Tibial nerve (tissue), 4 donors: ENCODE results near the gene PPP1R2.

Source experiments
- EP300 ChIP-seq, 2 donors: sonication (generic); formaldehyde crosslinking; IDR thresholded peaks; one replicate each; pipeline ENCODE4 v1.6.1; 2017; ENCODE audit warnings: antibody characterized with exemption in 2 of 2, mild to moderate bottlenecking in 1 of 2
- POLR2A ChIP-seq, 2 donors: fragments of 450-650 bp; IDR thresholded peaks; one replicate each; pipeline ENCODE4 v1.6.1; 2017; ENCODE audit warnings: antibody characterized with exemption in 2 of 2, mild to moderate bottlenecking in 2 of 2, moderate library complexity in 2 of 2
- TF ChIP-seq, protein P1 (sequence below), 5 experiments: fragments of 200-600 bp in 3 of 5; fragments of 450-650 bp in 2 of 5; sonication (generic) in 3 of 5; IDR thresholded peaks; one replicate each; pipeline ENCODE4 v1.5.1; 2016 to 2019; ENCODE audit warnings: antibody characterized with exemption in 5 of 5, mild to moderate bottlenecking in 3 of 5, moderate library complexity in 2 of 5

- TF ChIP-seq, protein P1, sequence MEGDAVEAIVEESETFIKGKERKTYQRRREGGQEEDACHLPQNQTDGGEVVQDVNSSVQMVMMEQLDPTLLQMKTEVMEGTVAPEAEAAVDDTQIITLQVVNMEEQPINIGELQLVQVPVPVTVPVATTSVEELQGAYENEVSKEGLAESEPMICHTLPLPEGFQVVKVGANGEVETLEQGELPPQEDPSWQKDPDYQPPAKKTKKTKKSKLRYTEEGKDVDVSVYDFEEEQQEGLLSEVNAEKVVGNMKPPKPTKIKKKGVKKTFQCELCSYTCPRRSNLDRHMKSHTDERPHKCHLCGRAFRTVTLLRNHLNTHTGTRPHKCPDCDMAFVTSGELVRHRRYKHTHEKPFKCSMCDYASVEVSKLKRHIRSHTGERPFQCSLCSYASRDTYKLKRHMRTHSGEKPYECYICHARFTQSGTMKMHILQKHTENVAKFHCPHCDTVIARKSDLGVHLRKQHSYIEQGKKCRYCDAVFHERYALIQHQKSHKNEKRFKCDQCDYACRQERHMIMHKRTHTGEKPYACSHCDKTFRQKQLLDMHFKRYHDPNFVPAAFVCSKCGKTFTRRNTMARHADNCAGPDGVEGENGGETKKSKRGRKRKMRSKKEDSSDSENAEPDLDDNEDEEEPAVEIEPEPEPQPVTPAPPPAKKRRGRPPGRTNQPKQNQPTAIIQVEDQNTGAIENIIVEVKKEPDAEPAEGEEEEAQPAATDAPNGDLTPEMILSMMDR (IDR thresholded peaks at IDR 0.05) = no peak
- TF ChIP-seq POLR2A (IDR thresholded peaks at IDR 0.05) (no peak), EP300 (IDR thresholded peaks at IDR 0.05) (no peak)
Observed at GRCh38 chr3:195548501-195548900, 5.4 kb upstream of the PPP1R2 start.
